ENCODE results near the gene STARD9. TPM values are rescaled to one million over a fixed set of nuclear protein-coding genes. Genes with fewer than 3 reads are reported as not detected.

The STARD9 gene
- total and polyA plus RNA-seq, 10 of the 15 experiments (the other 5 are each of a cell fraction or from before 2014, with no cell fraction given): 0.58 to 11.5 (median 6.1) TPM

DNA sequence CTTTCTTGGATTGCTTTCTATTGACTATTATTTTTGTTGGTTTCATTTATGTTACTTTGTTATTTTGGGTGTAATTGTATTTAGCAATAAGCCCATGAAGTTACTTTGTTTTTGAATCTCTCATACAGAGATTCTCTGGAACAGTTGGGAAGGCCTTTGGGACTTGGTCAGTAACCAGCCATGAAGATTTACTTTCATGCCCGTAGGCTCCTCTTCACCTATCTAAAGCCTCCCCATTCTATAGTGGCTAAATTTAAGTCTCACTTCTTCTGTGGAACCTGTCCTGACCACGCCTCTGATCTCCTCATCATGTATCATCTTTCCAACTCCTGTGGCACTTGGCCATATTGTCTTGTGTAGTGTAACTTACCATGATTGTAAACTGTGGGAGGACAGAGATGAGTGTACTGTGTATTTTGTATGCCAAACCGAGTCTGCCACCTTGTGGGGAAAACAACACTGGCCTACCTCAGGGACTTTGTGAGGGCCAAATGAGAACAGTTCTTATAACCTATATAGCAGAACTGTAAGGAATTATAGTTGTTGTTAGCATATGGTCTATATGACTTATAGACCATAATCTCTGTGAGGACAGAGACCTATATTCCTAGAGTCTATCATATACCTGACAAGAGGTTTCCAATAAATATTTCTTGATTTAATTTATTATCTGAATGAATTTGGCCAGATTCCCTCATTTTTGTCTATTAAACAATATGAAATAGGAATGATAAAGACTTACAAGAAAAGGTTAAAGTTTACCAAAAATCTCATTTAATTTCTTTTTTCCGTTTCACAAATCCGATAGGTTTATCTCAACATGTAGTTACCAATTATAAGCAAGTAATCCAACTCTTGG is 75.0 kb downstream of the STARD9 start:
- Histone ChIP-seq H3K27ac (ENCODE audit: control insufficient read depth, insufficient read depth) (no peak overlapping the region), H3K36me3 (ENCODE audit: control insufficient read depth in 2 of 2, insufficient read depth in 2 of 2, low read length in 1 of 2) (peaks cover 0 to 8% of the 10 kb centered on the region in 2 experiments; a peak in 1 of 4 replicates), H3K79me2 (ENCODE audit: control insufficient read depth, insufficient read depth, low read length) (no peaks in the 10 kb centered on the region), H2AFZ (ENCODE audit: control insufficient read depth, low read depth, low read length) (peak overlapping the region; percentile 37; the same call in 1 of the 2 replicates), H3K4me2 (ENCODE audit: control insufficient read depth, insufficient read depth) (no peak overlapping the region), H3K4me3 (no peak overlapping the region), H3K27me3 (replicated peaks in 1 of 2; ENCODE audit: control insufficient read depth in 2 of 2, insufficient read depth in 2 of 2, low read length in 1 of 2) (no peaks in the 10 kb centered on the region), H4K20me1 (ENCODE audit: control insufficient read depth, insufficient read depth) (no peaks in the 10 kb centered on the region), H3K9me3 (replicated peaks; ENCODE audit: control insufficient read depth, insufficient read depth, low read length) (no peaks in the 10 kb centered on the region), H3K4me1 (ENCODE audit: control insufficient read depth, insufficient read depth, low read length) (0 out of 2 replicates have a peak, but pooled peaks cover 3% of the 10 kb centered on the region), H3K9ac (ENCODE audit: control insufficient read depth, insufficient read depth, low read length) (no peak overlapping the region)
- BruUV-seq (replicated peaks): no TSS peak
- in situ Hi-C loops (cut with MboI): no loop called here
- WGBS (ENCODE audit: insufficient coverage, insufficient replicate concordance, low lambda C conversion rate, missing lambda C conversion rate): 58% methylated on average over 5 of the region's 5 CpGs
- FAIRE-seq: peak; percentile 93
- intact Hi-C loops (cut with micrococcal nuclease; ENCODE audit: unreplicated experiment): loop anchor here (2.0 to 5.0 kb wide), 3 partner anchors 73 to 178 kb away; partner anchors contain the start of genes HAUS2, LRRC57 and STARD9
- CTCF ChIA-PET: interaction anchor here (0.5 to 2.3 kb wide), 19 partner anchors 12 to 265 kb away, joined by 3 to 10 read pairs (median 3); partner anchors contain the start of gene STARD9
- SMC1A ChIA-PET (ENCODE audit: uncharacterized antibody, unreplicated experiment): interaction anchor here (0.7 to 1.8 kb wide), 13 partner anchors 12 to 208 kb away, joined by 3 to 11 read pairs (median 4); no protein-coding TSS in a partner anchor
- peak; percentile 100 for ATAC-seq
- DNase-seq (ENCODE audit: low read depth, low spot score): peak; percentile 64
- POLR2A ChIA-PET: interaction anchor here (0.7 to 1.3 kb wide), 4 partner anchors 77 to 155 kb away, joined by 3 to 8 read pairs (median 6); partner anchors contain the start of gene SNAP23
- RAD21 ChIA-PET (ENCODE audit: unreplicated experiment): interaction anchor here (0.9 to 2.3 kb wide), 9 partner anchors 64 to 176 kb away, joined by 3 to 9 read pairs (median 4); partner anchors contain the start of genes HAUS2, LRRC57, SNAP23 and STARD9
- TF ChIP-seq RAD21 (IDR thresholded peaks at IDR 0.05; ENCODE audit: insufficient read depth, low read depth, low read length) (peak; percentile 95), IRF3 (IDR thresholded peaks at IDR 0.05) (no peak), SMC3 (IDR thresholded peaks at IDR 0.05; ENCODE audit: borderline replicate concordance, low read length) (peak; percentile 87), BMI1 (IDR thresholded peaks at IDR 0.05; ENCODE audit: borderline replicate concordance) (no peak), EGR1 (IDR thresholded peaks at IDR 0.05; ENCODE audit: borderline replicate concordance in 1 of 2, low read depth in 2 of 2, low read length in 2 of 2) (no peak), KAT2A (conservative IDR thresholded peaks at IDR 0.05; ENCODE audit: control insufficient read depth, low read depth, low read length) (no peak), IKZF1 (conservative IDR thresholded peaks at IDR 0.05) (no peak), HDAC6 (IDR thresholded peaks at IDR 0.05; ENCODE audit: unreplicated experiment) (no peak), ZBTB11 (CRISPR knock-in tag; IDR thresholded peaks at IDR 0.05) (no peak), ATF7 (IDR thresholded peaks at IDR 0.05; ENCODE audit: low read depth) (0 out of 2 replicates have a peak, but pooled peaks have one; percentile 9), RELA (IDR thresholded peaks at IDR 0.05; ENCODE audit: borderline replicate concordance, partially characterized antibody) (no peak), PAX8 (IDR thresholded peaks at IDR 0.05) (no peak)
- TF ChIP-seq, protein P1, sequence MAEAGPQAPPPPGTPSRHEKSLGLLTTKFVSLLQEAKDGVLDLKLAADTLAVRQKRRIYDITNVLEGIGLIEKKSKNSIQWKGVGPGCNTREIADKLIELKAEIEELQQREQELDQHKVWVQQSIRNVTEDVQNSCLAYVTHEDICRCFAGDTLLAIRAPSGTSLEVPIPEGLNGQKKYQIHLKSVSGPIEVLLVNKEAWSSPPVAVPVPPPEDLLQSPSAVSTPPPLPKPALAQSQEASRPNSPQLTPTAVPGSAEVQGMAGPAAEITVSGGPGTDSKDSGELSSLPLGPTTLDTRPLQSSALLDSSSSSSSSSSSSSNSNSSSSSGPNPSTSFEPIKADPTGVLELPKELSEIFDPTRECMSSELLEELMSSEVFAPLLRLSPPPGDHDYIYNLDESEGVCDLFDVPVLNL (IDR thresholded peaks at IDR 0.05; ENCODE audit: low read depth, low read length): no peak

Data from GM12878 (cell line).